Measurements from ENCODE around the gene TACR3.

GRCh38 chr4:103626296-103626695 is 93.5 kb downstream of the TACR3 start:
- no peak for TF ChIP-seq CTCF (conservative IDR thresholded peaks at IDR 0.05; ENCODE audit: low read length)
- TF ChIP-seq EZH2phosphoT487 (IDR thresholded peaks at IDR 0.05; ENCODE audit: borderline replicate concordance, low read depth, low read length) = no peak
